SHP77 (cell line): ENCODE measurements around the gene ACO1.

Experiments used
- DNase-seq, 2 experiments: peaks; one replicate each; lab custom pipeline; 2025; lab: John Stamatoyannopoulos, UW

Gene ACO1

DNA sequence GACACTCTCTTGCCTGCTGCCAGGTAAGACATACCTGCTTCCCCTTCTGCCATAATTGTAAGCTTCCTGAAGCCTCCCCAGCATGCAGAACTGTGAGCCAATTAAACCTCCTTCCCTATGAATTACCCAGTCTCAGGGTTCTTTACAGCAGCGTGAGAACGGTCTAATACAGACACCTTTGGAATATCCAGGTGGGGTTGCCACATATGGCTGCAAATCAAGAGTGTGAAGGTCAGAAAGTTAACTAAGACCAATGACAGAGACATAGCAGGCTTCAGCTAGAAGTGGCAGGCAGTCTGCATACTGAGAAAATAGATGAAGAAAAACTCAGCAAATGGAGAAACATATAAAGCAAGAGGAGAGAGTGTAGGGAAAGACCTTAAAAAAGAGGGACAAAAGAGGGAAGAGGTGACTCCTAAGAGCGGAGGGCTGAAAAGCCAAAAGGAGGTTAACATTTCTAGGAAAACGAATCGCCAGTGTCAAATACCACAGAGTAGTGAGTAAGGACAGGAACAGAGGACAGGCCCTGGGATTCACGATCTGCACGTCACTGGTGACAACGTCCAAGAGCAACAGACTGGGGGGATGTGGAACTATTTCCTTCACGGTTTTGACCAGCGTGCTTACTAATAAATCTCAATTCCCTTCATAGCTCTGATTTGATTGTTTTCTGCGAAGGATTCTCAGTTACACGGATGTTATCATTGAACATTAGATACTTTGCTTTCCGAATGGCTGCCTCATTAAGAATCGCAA, 1.7 kb upstream of the ACO1 start:
- DNase-seq, result no peak

DNA sequence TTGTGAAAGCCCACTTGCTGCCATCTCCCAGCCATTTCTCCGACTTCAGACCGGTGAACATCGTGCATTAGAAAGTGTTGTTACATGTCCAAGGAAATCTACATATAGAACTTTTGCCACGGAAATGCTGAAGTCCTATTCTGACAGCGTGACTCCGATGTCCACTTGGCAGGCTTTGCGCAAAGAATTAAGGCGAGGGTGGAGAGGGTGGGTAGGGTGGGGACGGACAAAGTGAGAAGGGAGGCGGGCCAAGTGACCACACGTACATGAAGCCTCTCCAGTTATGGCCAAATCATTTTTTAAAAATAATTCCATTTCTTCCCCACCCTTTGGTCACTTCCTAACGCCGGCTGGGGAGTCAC, 460 bp upstream of the ACO1 start:
- DNase-seq, result no peak

DNA sequence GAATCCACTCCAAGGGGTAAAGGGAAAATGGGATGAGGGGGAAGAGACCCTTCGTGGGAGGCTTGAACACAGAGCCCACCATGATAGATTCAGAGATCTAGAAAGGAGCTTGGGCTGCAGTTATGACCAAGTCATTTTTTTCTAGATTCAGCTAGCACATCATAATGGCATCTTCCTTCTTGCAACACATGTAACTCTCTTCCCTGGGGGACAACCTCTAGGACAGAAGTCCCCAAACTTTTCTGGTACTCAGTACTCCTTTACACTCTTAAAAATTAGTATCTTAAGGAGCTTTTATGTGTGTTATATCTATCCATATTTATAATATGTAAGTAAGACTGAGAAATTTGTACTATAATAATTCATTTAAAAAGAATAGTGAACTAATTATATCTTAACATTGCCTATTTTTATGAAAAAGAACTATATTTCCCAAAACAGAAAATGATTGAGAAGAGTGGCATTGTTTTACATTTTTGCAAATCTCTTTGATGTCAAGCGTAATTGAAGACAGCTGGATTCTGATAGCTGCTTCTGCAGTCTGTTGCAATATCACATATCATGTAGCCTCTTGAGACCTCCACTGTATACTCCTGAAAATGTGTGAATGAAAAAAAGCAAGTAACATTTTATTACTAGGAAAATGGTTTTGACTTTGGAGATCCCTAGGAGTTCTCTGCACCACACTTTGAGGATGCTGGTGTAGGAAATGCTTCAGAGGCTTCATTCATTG, 875 bp downstream of the ACO1 start:
- no peak for DNase-seq

DNA sequence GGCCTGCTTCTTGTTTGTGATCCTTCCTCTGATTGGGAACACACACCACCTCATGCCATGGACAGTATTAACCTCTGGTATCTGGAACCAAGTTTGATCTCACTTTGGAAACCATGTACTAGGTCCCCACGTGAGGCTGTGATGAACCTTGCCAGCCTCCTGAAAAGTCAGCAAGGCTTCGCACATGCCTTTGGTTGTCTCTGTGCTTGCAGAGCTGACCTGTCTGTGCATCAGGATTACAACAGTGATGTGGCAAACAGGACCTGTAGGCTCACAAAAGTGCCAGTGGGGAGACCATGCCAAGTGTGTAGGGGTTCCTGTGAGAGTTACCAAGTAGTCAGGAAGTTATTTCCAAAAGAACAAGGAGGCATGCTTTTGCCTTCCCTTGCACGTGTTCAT, 1.4 kb downstream of the ACO1 start:
- DNase-seq, result no peak

DNA sequence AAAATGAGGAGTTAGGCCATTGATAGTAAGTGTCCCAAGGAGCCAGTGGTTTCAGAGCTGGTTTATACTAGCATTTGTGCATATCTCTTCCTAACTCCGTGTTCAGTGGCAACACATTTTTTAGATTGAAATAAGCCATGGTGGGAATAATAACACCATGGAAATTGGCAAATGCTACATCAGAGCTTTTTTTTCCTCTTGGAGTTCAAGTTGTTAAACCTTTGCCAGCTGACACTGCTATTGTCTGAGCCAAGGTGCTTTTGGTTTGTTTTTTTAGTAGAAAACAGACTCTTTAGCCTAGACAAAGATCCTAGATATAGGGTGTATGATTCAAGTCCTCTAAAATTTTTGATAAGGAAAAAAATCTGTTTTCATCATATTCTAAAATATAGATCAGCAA, 2.8 kb downstream of the ACO1 start:
- no peak for DNase-seq

DNA sequence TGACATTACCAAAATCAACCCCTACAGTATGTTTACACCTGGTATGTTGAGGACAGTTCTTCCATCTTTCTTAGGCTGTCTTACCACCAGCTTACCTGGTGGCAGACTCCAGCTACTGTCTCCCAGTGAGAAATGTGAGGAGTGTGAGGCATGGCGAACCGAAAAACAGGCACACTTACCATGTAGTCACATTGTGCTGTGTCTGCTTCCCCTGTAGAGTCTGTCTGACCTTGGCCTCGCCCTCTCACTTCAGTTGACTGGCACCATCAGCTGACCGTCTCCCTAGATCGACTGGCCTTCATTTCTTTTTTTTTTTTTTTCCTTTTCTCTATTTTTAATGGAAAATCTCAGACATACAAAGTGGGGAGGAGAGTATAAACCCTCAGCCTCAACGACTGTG, 4.9 kb downstream of the ACO1 start:
- DNase-seq, result no peak

DNA sequence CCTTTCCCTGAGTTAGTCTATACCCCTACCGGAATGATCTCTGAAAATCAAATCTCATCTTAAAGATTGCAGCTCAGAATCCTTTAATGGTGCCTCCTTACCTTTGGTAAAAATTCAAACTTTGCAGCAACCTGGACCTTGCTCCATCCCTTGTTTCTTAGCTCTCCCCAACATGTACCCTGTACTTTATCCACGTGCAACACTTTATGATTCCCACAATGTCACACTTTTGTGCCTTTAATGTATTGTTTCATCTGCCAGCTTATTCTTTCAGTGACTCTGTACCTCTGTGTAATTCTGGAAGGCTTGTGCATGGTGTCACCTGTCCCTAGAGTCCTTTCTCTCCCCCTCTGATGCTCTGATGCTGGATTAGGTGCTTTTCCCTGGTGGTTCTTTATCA, 9.5 kb downstream of the ACO1 start:
- no peak for DNase-seq

DNA sequence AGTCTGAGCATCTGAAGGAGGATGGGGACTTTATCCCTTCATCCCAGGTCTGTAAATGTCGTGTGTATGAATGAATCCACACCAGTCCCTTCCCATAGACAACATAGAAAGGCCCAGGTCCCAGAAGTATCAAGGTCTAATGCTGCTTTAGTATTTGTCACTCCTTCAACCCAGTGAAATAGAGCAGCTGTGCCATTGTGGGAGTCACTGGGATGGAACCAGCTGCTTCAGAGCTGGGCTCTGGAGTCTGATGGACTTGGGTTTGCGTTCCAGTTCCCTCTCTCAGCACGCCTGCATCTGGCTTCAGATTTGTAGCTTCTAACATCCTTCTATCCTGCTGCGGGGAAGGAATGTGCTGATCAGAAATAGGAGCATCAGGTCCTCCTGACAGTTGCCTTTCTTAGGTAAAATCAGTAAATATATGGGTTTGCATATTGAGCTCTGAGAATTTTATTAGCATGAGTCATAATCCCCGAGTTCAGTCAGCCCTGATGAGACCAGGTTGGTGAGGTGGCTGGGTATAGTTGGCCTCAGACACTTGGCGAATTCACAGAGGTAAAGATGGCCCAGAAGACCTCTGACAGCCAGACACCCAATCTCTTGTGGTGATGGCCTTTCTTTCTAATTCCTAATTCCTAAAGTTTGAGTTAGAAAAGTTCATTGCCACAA, 10.1 kb downstream of the ACO1 start:
- no peak for DNase-seq

DNA sequence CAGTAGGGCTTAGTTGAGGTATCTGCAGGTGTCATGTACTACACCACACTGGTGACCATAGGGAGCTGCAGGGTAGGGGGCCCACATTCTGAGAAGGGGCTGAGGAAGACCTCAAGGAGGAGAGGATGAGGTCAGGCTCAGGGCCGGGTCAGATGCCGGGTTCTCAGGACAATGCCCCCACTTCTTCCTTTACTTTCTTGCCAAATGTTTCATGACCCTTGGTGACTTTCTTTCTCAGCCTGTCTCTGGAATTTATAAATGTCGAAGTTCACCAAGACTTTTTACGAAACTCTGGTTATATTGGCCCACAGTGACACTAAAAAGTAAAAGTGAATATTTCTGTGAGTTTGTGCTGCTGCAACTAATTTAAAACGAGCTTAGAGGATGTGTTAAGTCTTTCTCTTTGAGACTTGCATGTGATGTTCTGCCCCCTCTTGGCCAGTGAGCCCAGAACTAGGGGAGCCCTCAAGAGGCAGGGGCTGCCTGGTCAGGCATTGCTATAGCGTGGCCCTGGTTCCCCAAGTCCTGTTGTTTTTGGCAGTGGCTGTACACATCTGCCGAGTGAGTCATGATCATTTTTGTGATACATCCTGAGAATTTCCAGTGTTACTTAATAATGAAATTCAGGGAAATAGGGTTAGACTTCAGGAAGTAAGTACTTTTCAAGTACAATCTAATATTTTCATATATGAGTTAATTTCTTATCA, 11.2 kb downstream of the ACO1 start:
- no peak for DNase-seq

DNA sequence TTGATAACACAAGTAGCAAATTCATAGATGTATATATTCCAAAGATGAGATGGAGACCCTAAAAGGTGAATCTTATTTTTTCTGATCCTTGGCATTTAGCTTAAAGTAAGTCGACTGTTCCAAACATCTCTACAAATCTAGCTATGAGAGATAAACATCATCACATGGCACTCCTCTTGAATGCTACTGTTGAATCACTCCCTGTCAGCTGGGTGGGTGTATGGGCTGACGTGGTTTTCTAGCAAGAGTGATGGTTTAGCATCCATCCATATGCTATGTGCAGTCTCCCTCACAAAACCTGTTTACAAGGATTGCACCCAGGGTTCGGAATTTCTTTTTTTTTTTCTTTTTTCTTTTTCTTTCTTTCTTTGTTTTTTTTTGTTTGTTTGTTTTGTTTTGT, 13.8 kb downstream of the ACO1 start:
- no peak for DNase-seq

DNA sequence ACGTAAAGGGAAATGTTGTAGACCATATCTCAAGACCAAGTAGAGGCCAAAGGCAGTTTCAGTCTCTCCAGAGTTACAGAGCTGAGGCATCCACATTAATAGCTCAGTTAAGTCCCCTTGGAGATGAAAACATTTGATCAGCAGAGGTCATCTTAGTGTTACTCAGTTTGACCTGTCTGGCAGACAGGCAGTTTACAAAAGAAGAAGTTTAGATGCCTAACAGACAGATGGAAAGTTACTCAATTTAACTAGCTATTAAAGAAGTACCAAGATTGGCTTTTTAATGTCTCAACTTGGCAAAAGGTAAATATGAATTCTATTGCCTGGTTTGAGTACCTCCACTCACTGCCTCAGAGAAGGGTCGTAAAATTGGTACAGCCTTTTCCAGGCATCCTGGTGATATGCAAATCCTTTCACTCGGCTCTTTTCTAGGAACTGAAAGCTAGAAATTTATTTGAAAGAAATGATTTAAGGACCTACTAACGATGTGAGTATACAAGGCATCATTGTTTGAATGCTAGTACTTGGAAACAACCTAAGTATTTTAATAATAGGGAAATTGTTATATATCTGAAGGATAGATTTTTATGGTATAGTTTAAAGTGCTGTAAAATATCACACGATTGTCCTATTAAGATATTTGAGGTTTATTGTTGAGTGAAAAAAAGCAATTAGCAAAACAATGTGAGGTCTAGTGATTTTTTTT, 14.8 kb downstream of the ACO1 start:
- no peak for DNase-seq

DNA sequence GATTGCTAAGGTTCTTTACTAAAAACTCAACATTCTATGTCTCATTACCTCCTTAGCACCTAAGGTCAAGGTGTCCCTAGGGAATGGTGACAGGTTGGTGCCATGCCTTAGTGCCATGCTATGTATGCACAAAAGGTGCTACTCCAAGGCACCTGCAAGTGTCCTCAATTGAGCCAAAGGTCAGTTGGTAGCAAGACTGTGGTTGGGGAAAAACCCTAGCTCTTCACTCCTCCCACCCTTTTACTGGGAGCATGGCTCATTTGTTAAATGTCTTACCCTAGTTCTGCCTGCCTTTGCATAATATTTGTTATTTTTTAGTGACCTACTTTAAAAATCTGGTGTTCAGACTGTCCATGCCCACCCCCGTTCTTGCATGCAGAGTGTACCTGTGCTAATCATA, 17.0 kb downstream of the ACO1 start:
- no peak for DNase-seq

DNA sequence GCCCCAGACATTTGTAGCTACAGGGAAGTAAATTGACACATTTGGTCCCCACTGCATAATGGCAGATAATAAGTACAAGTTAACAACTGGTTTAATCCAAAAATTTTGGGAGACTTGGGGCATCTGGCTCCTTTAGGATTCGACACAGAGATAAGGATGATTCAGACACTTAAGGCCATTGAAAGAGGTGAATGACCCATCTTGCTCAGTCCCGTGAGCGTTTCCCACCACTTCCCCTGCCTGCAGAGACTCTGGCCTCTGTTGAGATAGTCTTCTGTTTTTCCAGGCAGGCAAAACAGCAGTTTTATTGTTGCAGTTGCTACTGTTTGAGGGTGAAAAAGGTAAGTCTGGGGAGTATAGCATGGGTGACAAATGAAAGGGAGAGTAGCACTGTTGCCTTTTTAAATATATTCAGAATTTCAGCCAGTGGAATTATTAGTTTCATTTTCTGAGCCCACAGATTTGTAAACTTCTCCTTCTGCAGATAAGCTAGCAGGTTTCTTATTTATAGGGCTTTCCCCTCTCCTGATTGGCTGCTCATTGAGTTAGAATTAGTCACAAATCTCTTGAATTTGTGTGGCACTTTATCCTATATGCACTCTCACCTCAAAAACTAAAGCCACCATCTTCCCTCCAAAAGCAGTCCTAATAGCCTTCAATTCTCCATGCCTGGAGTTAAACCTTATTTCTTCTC, 19.3 kb downstream of the ACO1 start:
- DNase-seq, result no peak

DNA sequence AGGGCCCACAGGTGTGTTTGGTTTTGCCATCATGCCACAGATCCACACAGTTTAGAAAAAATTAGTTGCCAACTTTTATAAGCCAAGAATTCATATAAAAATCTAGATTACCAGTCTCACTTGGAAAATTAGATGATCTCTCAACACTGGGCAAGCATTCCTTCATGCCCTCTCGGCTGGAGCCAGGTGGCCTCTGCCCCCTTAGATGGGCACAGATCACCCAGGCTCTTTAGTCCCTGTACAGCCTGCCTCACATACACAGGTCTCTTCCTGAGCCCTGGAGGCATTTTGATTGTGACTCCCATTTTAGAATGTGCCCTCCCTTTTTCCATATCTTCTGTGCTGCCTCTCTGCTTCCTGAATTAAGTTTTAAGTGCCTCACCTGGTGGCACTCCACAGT, 20.0 kb downstream of the ACO1 start:
- DNase-seq, result no peak

DNA sequence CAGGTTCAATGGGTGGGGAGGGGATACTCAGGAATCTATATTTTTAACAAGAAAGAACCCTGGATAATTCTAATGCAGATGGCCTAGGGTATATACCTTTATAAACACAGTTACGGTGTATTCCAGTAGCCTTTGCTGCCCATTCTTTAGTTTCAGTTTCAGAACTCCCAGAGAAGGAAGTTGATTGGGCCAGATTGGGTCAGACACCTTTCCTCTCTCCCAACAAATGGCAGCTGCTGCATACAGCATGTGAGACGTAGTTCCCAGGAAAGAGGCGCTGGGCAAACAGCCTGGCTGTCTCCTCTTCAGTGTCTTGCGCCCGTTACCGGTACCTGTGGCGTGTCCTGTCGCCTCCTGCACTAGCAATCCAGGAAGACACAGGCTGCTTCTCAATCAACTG, 20.4 kb downstream of the ACO1 start:
- DNase-seq, result no peak

DNA sequence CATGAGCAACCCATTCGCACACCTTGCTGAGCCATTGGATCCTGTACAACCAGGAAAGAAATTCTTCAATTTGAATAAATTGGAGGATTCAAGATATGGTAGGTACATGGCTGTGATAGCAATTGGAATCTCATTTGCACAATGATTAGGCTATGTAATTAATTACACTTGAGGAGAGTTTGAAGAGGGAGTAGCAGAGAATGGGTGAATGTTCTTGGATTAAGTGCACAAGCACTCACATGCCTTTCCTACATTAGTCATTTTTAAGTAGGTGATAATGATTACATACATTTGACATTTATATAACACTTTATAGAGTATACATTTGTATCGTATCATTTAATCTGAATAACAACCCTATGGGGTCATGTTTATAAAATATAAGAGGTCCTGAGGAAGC, 21.1 kb downstream of the ACO1 start:
- no peak for DNase-seq

DNA sequence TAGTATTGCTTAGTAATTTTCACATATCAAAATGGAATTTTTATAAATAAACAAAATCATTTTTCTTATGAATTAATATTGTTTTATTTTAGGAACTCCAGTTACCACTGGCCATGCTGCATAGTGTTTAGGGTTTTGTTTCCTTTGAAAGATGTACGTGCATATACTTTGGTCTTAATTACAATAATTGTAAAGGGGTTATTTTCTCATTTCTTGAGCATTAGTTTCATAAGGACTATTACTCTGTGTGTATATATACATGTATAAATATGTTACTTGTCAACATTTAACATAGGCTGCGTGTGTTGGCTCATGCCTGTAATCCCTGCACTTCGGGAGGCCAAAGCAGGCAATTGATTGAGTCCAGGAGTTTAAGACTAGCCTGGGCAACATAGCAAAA, 21.6 kb downstream of the ACO1 start:
- no peak for DNase-seq

DNA sequence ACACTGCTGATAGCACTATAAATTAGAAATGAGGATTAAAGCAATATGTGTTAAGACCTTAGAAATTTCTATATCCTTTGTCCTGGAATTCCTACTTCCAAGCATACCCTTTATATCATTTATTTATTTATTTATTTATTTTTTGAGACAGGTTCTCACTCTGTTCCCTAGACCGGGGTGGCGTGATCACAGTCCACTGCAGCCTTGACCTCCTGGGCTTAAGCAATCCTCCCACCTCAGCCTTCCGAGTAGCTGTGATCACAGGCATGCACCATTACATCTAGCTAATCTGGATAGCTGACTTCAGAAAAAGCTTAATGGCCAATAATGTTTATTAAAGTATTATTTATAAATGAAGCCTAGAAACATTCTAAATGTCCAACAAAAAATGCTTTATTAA, 27.3 kb downstream of the ACO1 start:
- DNase-seq, result no peak

DNA sequence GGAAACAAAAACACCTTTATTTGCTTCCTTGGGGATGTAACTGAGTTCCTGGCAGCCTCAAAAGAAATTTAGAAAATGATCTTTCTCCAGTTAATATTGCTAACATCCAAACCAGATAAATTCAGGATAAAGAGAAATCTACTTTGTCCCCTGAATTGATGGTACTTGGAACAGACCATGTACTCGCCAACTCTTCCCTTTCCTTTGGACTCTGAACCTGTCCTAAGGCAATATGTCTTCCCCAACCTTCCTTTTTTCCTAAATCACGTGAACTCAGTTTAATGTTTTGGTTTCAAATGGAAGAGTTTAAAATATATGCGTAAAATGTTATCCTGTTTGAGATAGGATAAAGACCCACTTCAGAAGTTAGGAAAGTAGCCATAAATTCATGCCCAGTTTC, 28.0 kb downstream of the ACO1 start:
- DNase-seq, result no peak

DNA sequence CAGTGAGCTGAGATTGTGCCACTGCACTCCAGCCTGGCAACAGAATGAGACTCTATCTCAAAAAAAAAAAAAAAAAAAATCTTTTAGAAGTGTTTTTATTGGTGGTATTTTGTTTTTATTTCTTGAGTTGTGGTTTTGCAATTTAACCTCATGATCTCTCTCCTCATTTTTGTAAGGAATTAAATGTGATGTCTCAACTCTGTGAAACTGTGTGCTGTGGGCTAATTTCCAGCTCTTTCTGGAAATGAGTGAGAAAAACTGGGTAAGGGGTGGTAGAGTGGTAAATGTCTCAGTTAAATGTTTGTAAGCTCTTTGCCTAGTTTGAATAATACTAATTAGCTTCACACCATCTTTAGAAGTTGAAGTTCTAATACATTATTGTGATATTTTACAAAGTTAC, 29.0 kb downstream of the ACO1 start:
- DNase-seq, result no peak

DNA sequence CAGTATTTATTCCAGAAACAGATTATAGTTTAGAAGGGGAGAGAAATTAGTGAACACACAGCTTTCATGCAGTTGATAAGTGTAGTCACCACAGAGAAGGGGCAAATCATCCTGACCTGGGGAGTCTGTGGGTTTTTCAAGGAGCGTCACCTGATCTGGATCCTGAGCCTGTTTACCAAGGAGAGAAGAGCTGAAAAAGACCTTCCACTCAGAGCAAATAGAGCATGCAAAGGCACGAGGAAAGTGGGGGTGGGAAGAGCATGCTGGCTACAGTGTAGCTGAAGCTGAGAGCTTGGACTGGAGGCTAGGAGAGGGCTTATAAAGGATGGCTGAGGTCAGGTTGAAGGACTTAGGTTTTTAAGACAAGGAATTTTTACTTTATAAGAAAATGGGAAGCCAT, 30.4 kb downstream of the ACO1 start:
- no peak for DNase-seq

DNA sequence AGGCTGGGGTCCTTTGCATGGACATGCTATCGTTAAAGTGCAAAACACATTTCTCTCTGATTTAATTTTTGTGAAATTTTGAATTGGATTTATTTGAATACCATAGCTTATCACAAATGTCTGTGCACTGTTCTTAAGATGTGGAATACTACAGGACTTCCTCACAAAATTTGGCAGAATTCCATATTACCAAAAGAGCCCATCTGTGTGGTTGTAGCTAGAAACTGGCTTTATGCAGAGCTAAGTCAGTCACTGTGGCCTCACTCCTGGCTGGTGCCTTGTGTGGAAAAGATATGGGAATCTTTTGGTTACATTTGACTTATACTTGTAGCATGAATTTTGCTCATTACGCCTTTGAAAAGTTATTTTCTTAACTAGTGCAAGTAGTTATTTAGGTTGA, 35.5 kb downstream of the ACO1 start:
- no peak for DNase-seq
